22Rv1 (cell line): ENCODE results near the gene PDGFA.

Experiments
- ZFX ChIP-seq: fragments of 450-650 bp; IDR thresholded peaks from 2 replicates; pipeline ENCODE4 v1.6.1; 2017; ENCODE audit warnings: antibody characterized with exemption, borderline replicate concordance
- TF ChIP-seq, protein P1 (sequence below): fragments of 450-650 bp; IDR thresholded peaks from 2 replicates; pipeline ENCODE4 v1.5.1; 2017; ENCODE audit warnings: mild to moderate bottlenecking

DNA sequence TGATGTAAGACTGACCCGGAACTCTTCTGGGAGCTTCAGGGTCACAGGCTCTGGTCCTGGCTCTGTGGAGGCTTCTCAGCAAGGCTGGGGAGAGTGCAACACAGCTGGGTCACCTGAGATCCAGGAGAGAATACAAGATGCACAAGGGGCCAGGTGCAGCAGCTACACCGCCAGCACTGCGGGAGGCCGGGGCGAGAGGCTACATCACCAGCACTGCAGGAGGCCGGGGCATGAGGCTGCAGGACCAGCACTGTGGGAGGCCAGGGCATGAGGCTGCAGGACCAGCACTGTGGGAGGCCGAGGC lies 44.3 kb downstream of the PDGFA start:
- TF ChIP-seq, protein P1, sequence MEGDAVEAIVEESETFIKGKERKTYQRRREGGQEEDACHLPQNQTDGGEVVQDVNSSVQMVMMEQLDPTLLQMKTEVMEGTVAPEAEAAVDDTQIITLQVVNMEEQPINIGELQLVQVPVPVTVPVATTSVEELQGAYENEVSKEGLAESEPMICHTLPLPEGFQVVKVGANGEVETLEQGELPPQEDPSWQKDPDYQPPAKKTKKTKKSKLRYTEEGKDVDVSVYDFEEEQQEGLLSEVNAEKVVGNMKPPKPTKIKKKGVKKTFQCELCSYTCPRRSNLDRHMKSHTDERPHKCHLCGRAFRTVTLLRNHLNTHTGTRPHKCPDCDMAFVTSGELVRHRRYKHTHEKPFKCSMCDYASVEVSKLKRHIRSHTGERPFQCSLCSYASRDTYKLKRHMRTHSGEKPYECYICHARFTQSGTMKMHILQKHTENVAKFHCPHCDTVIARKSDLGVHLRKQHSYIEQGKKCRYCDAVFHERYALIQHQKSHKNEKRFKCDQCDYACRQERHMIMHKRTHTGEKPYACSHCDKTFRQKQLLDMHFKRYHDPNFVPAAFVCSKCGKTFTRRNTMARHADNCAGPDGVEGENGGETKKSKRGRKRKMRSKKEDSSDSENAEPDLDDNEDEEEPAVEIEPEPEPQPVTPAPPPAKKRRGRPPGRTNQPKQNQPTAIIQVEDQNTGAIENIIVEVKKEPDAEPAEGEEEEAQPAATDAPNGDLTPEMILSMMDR = no peak
- TF ChIP-seq ZFX = no peak
